ENCODE data around the gene DIO1. TPM values are rescaled to one million over a fixed set of nuclear protein-coding genes. Genes with fewer than 3 reads are reported as not detected.

Gene DIO1
- total RNA-seq, 1 experiment from 2014 or later: not detected

DNA sequence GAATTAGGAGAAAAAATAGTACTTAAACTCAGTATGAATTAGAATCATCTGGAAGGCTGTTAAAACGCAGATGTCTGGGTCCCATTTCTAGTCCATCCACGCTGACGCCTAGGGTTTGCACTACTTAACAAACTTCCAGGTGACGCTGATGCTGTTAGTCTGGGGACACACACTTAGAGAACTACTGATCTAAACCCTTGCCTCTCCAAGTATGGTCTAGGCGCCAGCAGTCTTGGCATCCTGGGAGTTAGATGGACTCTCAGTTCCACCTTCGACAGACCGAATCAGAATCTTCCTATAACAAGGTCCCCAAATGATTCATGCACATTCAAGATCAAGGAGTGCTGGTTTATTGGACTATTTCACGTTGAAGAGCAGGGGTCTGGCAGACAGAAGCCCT lies 11.5 kb downstream of the DIO1 start:
- no peak overlapping the region for H3K27ac ChIP-seq (ENCODE audit: low read depth, low read length, poor library complexity, severe bottlenecking)
- TF ChIP-seq CTCF (conservative IDR thresholded peaks at IDR 0.05; ENCODE audit: low read depth, low read length): no peak
- TF ChIP-seq EZH2 (IDR thresholded peaks at IDR 0.05; ENCODE audit: borderline replicate concordance, low read depth, low read length, poor library complexity, severe bottlenecking): no peak
- no peaks in the 10 kb centered on the region for H3K27me3 ChIP-seq (replicated peaks; ENCODE audit: insufficient read depth, low read depth, low read length, poor library complexity)
- BruUV-seq (replicated peaks): no TSS peak
- H3K9me3 ChIP-seq (ENCODE audit: low read depth, low read length, poor library complexity, severe bottlenecking): no peaks in the 10 kb centered on the region
- intact Hi-C loops (cut with micrococcal nuclease; ENCODE audit: unreplicated experiment): no loop called here
- no peak for DNase-seq (ENCODE audit: low spot score)
- H3K4me3 ChIP-seq (ENCODE audit: low read depth, low read length, poor library complexity, severe bottlenecking): no peak overlapping the region
- CTCF ChIA-PET: no interaction called here
- H3K4me1 ChIP-seq (ENCODE audit: insufficient read depth, low read length, poor library complexity, severe bottlenecking): no peaks in the 10 kb centered on the region
- no peaks in the 10 kb centered on the region for H3K36me3 ChIP-seq (ENCODE audit: insufficient read depth, low read length, poor library complexity, severe bottlenecking)
- POLR2A ChIA-PET (ENCODE audit: low non-redundant PET): no interaction called here

DNA sequence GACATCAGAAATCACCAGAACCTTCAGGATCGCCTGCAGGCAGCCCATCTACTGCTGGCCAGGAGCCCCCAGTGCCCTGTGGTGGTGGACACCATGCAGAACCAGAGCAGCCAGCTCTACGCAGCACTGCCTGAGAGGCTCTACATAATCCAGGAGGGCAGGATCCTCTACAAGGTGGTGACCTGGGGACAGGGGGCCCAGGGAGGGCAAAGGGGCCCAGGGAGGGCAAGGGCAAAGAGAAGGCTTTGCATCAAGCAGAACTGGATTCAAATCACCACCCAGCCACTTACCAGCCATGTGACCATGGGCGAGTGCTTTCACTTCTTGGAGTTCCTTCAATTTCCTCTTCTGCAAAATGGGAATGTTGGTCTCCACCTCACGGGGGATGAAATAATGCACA lies 12.1 kb downstream of the DIO1 start:
- H3K27ac ChIP-seq (ENCODE audit: low read depth, low read length, poor library complexity, severe bottlenecking): no peak overlapping the region
- H3K4me3 ChIP-seq (ENCODE audit: low read depth, low read length, poor library complexity, severe bottlenecking): no peak overlapping the region
- no peaks in the 10 kb centered on the region for H3K4me1 ChIP-seq (ENCODE audit: insufficient read depth, low read length, poor library complexity, severe bottlenecking)
- no peak for TF ChIP-seq CTCF (conservative IDR thresholded peaks at IDR 0.05; ENCODE audit: low read depth, low read length)
- TF ChIP-seq EZH2 (IDR thresholded peaks at IDR 0.05; ENCODE audit: borderline replicate concordance, low read depth, low read length, poor library complexity, severe bottlenecking): no peak
- H3K36me3 ChIP-seq (ENCODE audit: insufficient read depth, low read length, poor library complexity, severe bottlenecking): no peaks in the 10 kb centered on the region
- H3K27me3 ChIP-seq (replicated peaks; ENCODE audit: insufficient read depth, low read depth, low read length, poor library complexity): no peaks in the 10 kb centered on the region
- intact Hi-C loops (cut with micrococcal nuclease; ENCODE audit: unreplicated experiment): no loop called here
- ChIA-PET POLR2A (ENCODE audit: low non-redundant PET) (no interaction called here), CTCF (no interaction called here)
- H3K9me3 ChIP-seq (ENCODE audit: low read depth, low read length, poor library complexity, severe bottlenecking): no peaks in the 10 kb centered on the region
- no peak for DNase-seq (ENCODE audit: low spot score)
- BruUV-seq (replicated peaks): no TSS peak

DNA sequence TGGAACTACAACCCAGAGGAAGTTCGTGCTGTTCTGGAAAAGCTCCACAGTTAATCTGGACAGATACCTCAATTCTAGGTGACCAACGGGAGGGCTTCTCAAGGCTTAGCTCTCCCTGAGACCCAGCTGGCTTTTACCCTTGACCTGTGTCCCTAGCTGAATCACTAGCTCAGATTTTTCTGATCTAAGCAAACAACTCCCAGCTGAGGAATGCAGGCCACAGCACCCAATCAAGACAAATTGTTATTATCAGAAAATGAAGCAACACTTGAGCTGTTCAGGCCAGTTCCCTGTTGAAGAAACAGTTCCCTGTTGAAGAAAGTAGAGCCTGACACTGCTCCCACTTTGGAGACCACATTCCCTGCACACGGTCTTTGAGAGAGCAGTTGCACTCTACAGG lies 16.0 kb downstream of the DIO1 start:
- TF ChIP-seq EZH2 (IDR thresholded peaks at IDR 0.05; ENCODE audit: borderline replicate concordance, low read depth, low read length, poor library complexity, severe bottlenecking) (no peak), CTCF (conservative IDR thresholded peaks at IDR 0.05; ENCODE audit: low read depth, low read length) (no peak)
- intact Hi-C loops (cut with micrococcal nuclease; ENCODE audit: unreplicated experiment): no loop called here
- Histone ChIP-seq H3K36me3 (ENCODE audit: insufficient read depth, low read length, poor library complexity, severe bottlenecking) (no peaks in the 10 kb centered on the region), H3K9me3 (ENCODE audit: low read depth, low read length, poor library complexity, severe bottlenecking) (no peaks in the 10 kb centered on the region), H3K4me3 (ENCODE audit: low read depth, low read length, poor library complexity, severe bottlenecking) (no peak overlapping the region), H3K27ac (ENCODE audit: low read depth, low read length, poor library complexity, severe bottlenecking) (no peak overlapping the region), H3K27me3 (replicated peaks; ENCODE audit: insufficient read depth, low read depth, low read length, poor library complexity) (no peaks in the 10 kb centered on the region), H3K4me1 (ENCODE audit: insufficient read depth, low read length, poor library complexity, severe bottlenecking) (no peaks in the 10 kb centered on the region)
- DNase-seq (ENCODE audit: low spot score): no peak
- ChIA-PET CTCF (no interaction called here), POLR2A (ENCODE audit: low non-redundant PET) (no interaction called here)
- no TSS peak for BruUV-seq (replicated peaks)

Data from A673 (cell line).